CD4-positive, alpha-beta T cell (primary cell): Measurements from ENCODE around the gene MAP4. TPM values are rescaled to one million over a fixed set of nuclear protein-coding genes. Genes with fewer than 3 reads are reported as not detected.

ENCODE experiments used
- ATAC-seq: fragments of 200-7000 bp; cut with Tn5 transposase; one replicate; pipeline ENCODE4 v1.10.0; 2022; ENCODE audit warnings: mild to moderate bottlenecking; ENCODE audit not compliant: poor library complexity
- CTCF ChIA-PET: fragments of 350-600 bp; sonication (Branson Sonifier 250); formaldehyde crosslinking; loops from one replicate; lab custom pipeline; 2021; ENCODE audit warnings: antibody characterized with exemption, inconsistent platforms; lab: Charles Lee
- POLR2A ChIA-PET: fragments of 350-600 bp; sonication (Branson Sonifier 250); formaldehyde crosslinking; loops from one replicate; lab custom pipeline; 2021; ENCODE audit warnings: antibody characterized with exemption, inconsistent platforms; lab: Charles Lee
- DNase-seq, 14 experiments: peaks; one replicate each; pipeline ENCODE4 v3.0.0-alpha.2; 2013 to 2020; ENCODE audit warnings: mixed read lengths in 2 of 14
- H3K27ac ChIP-seq, 2 donors: one replicate each; pipeline versions ENCODE4 v1.5.1 to v1.7.0; 2013; ENCODE audit warnings: low read length in 2 of 2, low read depth in 1 of 2, mild to moderate bottlenecking in 1 of 2
- H3K27me3 ChIP-seq, 2 experiments: 1 replicate in 1 of 2; 2 replicates in 1 of 2; pipeline versions ENCODE4 v1.6.1 to v1.7.0; 2013; ENCODE audit warnings: low read length in 2 of 2, control low read depth in 1 of 2, mild to moderate bottlenecking in 1 of 2, moderate library complexity in 1 of 2; ENCODE audit not compliant: insufficient read depth in 2 of 2, control insufficient read depth in 1 of 2
- H3K36me3 ChIP-seq: one replicate; pipeline ENCODE4 v1.6.1; 2013; ENCODE audit warnings: low read length, control low read depth; ENCODE audit not compliant: insufficient read depth
- H3K4me1 ChIP-seq: one replicate; pipeline ENCODE4 v1.6.1; 2013; ENCODE audit warnings: low read length, control low read depth; ENCODE audit not compliant: insufficient read depth
- H3K4me3 ChIP-seq: one replicate; pipeline ENCODE4 v1.5.1; 2013; ENCODE audit warnings: mild to moderate bottlenecking, low read length, moderate library complexity
- H3K9me3 ChIP-seq, 2 experiments: 1 replicate in 1 of 2; 2 replicates in 1 of 2; pipeline versions ENCODE4 v1.6.1 to v1.7.0; 2013; ENCODE audit warnings: low read length in 2 of 2, mild to moderate bottlenecking in 2 of 2, control low read depth in 1 of 2, moderate library complexity in 1 of 2; ENCODE audit not compliant: control insufficient read depth in 1 of 2, insufficient read depth in 1 of 2
- H3K27ac Mint-ChIP-seq: one replicate; pipeline ENCODE4 v1.8.0; 2020; ENCODE audit warnings: mixed read lengths
- H3K27me3 Mint-ChIP-seq: one replicate; pipeline ENCODE4 v1.8.0; 2021; ENCODE audit warnings: mixed read lengths
- H3K36me3 Mint-ChIP-seq: one replicate; pipeline ENCODE4 v1.8.0; 2021; ENCODE audit warnings: low read depth, mixed read lengths
- H3K4me1 Mint-ChIP-seq: one replicate; pipeline ENCODE4 v1.8.0; 2021; ENCODE audit warnings: low read depth, mixed read lengths
- H3K4me3 Mint-ChIP-seq: one replicate; pipeline ENCODE4 v1.8.0; 2020; ENCODE audit warnings: mild to moderate bottlenecking, mixed read lengths
- H3K9me3 Mint-ChIP-seq: one replicate; pipeline ENCODE4 v1.8.0; 2020; ENCODE audit warnings: mixed read lengths
- intact Hi-C, 2 experiments: fragments of 100-400 bp; cut with DNase I in 1 of 2; cut with micrococcal nuclease in 1 of 2; formaldehyde crosslinking; loops; one replicate each; pipeline versions ENCODE4 v1.15.1 to v1.9.0; 2023 to 2025; cut with DNase I, micrococcal nuclease
- total RNA-seq, 174 experiments: library from RNA in 2 of 174; stranded (reverse) in 2 of 174; gene quantifications; one replicate each; pipeline ENCODE4 v1.2.3 and lab custom pipeline; 2021 to 2026
- TF ChIP-seq, protein P1 (sequence below): fragments of 200-600 bp; IDR thresholded peaks from one replicate; pipeline ENCODE4 v1.8.0; 2022; ENCODE audit warnings: antibody characterized with exemption, mild to moderate bottlenecking

MAP4 gene
- total RNA-seq, 2 experiments from 2014 or later, result 42.2 to 42.6 TPM

DNA sequence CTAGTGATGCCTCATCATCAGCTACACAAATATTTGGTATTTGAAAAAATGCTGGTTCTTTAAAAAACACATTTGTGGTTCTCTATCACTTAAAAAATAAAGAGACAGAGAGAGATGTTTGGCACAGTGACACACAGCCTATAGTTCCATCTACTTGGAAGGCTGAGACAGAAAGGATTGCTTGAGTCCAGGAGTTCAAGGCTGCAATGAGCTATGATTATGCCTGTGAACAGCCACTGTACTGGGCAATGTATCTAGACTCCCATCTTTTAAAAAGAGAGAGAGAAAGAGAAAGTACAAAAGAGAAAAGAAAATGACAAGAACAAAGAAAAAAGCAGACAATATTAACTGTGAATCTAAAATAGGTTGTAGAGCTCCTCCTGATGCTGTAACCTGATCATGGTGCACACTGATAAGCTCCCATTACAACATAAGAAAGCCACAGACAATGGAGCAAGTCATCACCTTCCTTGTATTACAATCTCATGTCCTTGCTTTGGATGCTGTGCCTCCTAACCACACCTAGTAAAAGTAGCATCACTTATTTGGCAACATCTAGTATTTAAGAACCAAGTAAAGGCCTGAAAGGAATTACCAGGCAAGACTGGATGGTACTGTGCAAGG, 31.7 kb upstream of the MAP4 start:
- Mint-ChIP-seq H3K4me1 (peaks cover 18% of the 10 kb centered on the region), H3K9me3 (no peaks in the 10 kb centered on the region), H3K4me3 (no peak overlapping the region), H3K27me3 (no peaks in the 10 kb centered on the region), H3K36me3 (peaks cover 24% of the 10 kb centered on the region), H3K27ac (no peak overlapping the region)
- DNase-seq (no peak), ATAC-seq (no peak)
- H3K4me1 ChIP-seq, result no peaks in the 10 kb centered on the region
- H3K27me3 ChIP-seq, result no peaks in the 10 kb centered on the region
- ChIA-PET CTCF (interaction anchor here (0.7 kb wide), 1 partner anchor 58 kb away, joined by 3 read pairs; no protein-coding TSS in a partner anchor), POLR2A (no interaction called here)
- no peaks in the 10 kb centered on the region for H3K9me3 ChIP-seq
- TF ChIP-seq, protein P1, sequence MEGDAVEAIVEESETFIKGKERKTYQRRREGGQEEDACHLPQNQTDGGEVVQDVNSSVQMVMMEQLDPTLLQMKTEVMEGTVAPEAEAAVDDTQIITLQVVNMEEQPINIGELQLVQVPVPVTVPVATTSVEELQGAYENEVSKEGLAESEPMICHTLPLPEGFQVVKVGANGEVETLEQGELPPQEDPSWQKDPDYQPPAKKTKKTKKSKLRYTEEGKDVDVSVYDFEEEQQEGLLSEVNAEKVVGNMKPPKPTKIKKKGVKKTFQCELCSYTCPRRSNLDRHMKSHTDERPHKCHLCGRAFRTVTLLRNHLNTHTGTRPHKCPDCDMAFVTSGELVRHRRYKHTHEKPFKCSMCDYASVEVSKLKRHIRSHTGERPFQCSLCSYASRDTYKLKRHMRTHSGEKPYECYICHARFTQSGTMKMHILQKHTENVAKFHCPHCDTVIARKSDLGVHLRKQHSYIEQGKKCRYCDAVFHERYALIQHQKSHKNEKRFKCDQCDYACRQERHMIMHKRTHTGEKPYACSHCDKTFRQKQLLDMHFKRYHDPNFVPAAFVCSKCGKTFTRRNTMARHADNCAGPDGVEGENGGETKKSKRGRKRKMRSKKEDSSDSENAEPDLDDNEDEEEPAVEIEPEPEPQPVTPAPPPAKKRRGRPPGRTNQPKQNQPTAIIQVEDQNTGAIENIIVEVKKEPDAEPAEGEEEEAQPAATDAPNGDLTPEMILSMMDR, result no peak
- intact Hi-C loops, result no loop called here
- H3K4me3 ChIP-seq, result no peak overlapping the region
- no peak overlapping the region for H3K27ac ChIP-seq
- no peaks in the 10 kb centered on the region for H3K36me3 ChIP-seq

DNA sequence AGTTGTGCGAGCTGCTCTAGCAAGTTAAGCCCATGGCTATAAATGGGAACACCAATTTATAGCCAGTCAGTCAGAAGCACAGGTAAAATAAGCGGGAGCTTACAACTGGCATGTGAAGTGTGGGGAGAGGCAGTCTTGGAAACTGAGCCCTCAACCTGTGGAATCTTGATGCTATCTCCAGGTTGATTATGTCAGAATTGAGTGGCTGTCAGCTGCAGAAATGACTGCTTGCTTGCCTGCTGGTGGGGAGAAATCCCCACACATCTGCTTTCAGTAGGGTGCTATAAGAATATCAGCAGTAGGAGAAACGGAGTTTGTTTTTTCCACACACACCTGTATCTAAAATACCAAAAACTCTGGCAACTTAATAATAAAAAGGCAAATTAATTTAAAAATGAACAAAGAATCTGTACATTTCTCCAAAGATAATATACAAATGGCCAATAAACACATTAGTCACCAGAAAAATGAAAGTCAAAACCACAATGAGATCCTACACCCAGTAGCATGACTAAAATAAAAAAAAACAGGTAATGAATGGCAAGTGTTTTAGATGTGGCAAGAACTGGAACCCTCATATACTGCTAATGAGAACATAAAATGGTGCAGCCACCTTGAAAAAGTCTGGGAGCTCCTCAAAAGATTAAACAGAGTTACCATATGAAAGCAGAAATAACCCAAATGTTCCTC, 26.0 kb upstream of the MAP4 start:
- Mint-ChIP-seq H3K4me1 (peaks cover 5% of the 10 kb centered on the region), H3K4me3 (no peak overlapping the region), H3K27ac (no peak overlapping the region), H3K27me3 (no peaks in the 10 kb centered on the region), H3K9me3 (no peaks in the 10 kb centered on the region), H3K36me3 (no peaks in the 10 kb centered on the region)
- DNase-seq (no peak), ATAC-seq (no peak)
- no peaks in the 10 kb centered on the region for H3K27me3 ChIP-seq
- intact Hi-C loops, result no loop called here
- no peak overlapping the region for H3K4me3 ChIP-seq
- H3K9me3 ChIP-seq, result no peaks in the 10 kb centered on the region
- H3K27ac ChIP-seq, result no peak overlapping the region
- TF ChIP-seq, protein P1, result no peak
- no peaks in the 10 kb centered on the region for H3K4me1 ChIP-seq
- ChIA-PET CTCF (no interaction called here), POLR2A (no interaction called here)
- H3K36me3 ChIP-seq, result peaks cover 3% of the 10 kb centered on the region

DNA sequence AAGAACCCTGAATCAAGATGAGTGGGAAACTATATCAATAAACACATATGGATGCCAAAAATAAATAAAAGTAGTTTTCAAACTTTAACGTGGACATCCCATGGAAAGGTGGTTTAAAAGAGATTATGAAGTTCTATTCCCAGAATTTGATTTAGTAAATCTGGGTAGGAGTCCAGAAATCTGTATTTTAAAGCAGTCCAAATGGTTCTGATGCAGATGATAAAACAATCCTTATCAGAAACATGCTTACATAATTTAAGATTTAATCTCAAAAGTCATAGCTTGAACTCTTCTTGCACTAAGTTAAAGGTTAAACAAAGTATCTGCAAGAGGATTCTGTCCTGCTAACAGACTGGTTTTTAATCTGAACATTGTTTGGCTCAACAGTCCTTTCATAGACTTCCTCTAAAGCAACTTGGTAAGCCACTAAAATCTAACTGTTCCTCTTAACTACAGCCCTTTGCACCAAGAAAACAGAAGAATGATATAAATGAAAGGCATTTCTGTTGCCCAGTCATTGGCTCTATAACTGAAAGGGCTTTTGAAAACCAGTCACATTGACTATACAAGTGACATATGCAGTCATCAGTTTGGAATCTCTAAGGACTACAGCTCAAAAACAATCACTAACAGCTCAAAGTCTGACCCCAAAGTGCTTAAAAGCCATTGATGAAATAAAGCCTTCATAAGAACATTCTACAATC, 23.4 kb upstream of the MAP4 start:
- H3K36me3 Mint-ChIP-seq, result no peaks in the 10 kb centered on the region
- no peaks in the 10 kb centered on the region for H3K9me3 Mint-ChIP-seq
- TF ChIP-seq, protein P1, result no peak
- no peaks in the 10 kb centered on the region for H3K27me3 Mint-ChIP-seq
- H3K4me1 Mint-ChIP-seq, result peaks cover 12% of the 10 kb centered on the region
- intact Hi-C loops, result no loop called here
- ATAC-seq (no peak), DNase-seq (no peak)
- no peaks in the 10 kb centered on the region for H3K4me1 ChIP-seq
- peaks cover 3% of the 10 kb centered on the region for H3K36me3 ChIP-seq
- ChIA-PET CTCF (no interaction called here), POLR2A (no interaction called here)
- H3K4me3 ChIP-seq, result no peak overlapping the region
- H3K27ac ChIP-seq, result no peak overlapping the region
- no peaks in the 10 kb centered on the region for H3K27me3 ChIP-seq
- H3K27ac Mint-ChIP-seq, result no peak overlapping the region
- no peak overlapping the region for H3K4me3 Mint-ChIP-seq
- H3K9me3 ChIP-seq, result no peaks in the 10 kb centered on the region
